ENCODE results near the gene SEPTIN8.

DNA sequence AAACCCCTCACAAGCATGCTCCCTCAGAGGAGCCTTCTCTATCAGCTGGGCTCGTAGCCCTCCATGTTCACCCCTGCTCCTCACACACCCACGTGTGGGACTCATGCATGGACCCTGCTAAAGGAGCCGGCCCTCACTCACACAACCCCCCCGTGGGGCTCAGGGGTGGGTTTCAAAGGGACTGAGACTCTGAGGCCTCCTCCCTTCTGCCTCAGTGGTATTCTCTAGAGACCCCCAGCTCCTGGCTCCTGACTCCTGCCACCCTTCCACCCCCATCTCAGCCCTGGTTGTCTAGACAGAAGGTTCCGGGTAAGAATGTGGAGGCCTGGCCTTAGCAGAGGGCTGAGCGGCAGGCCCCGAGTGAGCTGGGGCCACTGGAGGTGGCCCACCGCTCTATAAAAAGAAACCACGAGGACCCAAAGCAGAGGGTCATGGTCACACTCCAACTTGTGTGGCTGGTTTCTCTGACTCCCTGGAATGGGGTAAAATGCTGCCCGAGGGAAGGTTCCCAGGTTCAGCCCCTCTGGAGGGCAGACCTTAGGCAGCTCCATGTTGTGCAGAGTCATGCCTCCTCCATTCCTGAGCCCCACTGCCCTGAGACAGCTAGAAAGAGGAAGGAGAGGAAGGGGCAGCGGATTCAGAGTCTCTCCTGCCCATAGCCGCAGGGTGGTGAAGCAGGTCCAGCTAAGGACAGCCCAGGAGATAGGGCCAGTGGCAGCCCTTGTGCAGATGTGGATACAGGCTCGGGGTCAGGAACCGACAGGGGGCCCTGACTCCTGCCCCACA lies 10.8 kb downstream of the SEPTIN8 start:
- TF ChIP-seq CTCF (IDR thresholded peaks at IDR 0.05), result no peak
- no peak for TF ChIP-seq EP300 (IDR thresholded peaks at IDR 0.05)
- no peak for TF ChIP-seq POLR2A (IDR thresholded peaks at IDR 0.05)
